Panc1 (cell line): ENCODE measurements around the gene C7.

Source experiments
- POLR2AphosphoS5 ChIP-seq: IDR thresholded peaks from 2 replicates; pipeline ENCODE4 v1.6.1; 2012; ENCODE audit warnings: mild to moderate bottlenecking, low read depth, low read length, moderate library complexity
- TF ChIP-seq, protein P1 (sequence below): fragments of 450-650 bp; IDR thresholded peaks from 2 replicates; pipeline ENCODE4 v1.5.1; 2017; ENCODE audit warnings: mild to moderate bottlenecking

- no peak for TF ChIP-seq POLR2AphosphoS5
- TF ChIP-seq, protein P1, sequence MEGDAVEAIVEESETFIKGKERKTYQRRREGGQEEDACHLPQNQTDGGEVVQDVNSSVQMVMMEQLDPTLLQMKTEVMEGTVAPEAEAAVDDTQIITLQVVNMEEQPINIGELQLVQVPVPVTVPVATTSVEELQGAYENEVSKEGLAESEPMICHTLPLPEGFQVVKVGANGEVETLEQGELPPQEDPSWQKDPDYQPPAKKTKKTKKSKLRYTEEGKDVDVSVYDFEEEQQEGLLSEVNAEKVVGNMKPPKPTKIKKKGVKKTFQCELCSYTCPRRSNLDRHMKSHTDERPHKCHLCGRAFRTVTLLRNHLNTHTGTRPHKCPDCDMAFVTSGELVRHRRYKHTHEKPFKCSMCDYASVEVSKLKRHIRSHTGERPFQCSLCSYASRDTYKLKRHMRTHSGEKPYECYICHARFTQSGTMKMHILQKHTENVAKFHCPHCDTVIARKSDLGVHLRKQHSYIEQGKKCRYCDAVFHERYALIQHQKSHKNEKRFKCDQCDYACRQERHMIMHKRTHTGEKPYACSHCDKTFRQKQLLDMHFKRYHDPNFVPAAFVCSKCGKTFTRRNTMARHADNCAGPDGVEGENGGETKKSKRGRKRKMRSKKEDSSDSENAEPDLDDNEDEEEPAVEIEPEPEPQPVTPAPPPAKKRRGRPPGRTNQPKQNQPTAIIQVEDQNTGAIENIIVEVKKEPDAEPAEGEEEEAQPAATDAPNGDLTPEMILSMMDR: no peak
Measured at GRCh38 chr5:40999966-41000365, 90.7 kb downstream of the C7 start.
